ENCODE data around the gene BSN.

- TF ChIP-seq EP300 (IDR thresholded peaks at IDR 0.05) (no peak), CTCF (IDR thresholded peaks at IDR 0.05) (no peak), NR3C1 (IDR thresholded peaks at IDR 0.05) (no peak), CBX2 (IDR thresholded peaks at IDR 0.05; ENCODE audit: borderline replicate concordance, low read depth) (no peak), MAX (IDR thresholded peaks at IDR 0.05) (peak; percentile 45; the same call in 1 of the 2 replicates), RFX5 (IDR thresholded peaks at IDR 0.05) (no peak)
Measured at GRCh38 chr3:49553692-49554632, at the start of gene BSN.
